Testis (tissue), 3 donors: Measurements from ENCODE around the gene AMBRA1. TPM values are rescaled to one million over a fixed set of nuclear protein-coding genes. Genes with fewer than 3 reads are reported as not detected.
A peak's percentile ranks its signal among the peaks of the same experiment; 100 is the strongest.

ENCODE experiments used
- DNase-seq: peaks from one replicate; pipeline ENCODE4 v3.0.0-alpha.2; 2019
- H3K27ac ChIP-seq, 2 donors: fragments of 200-600 bp; sonication (generic); one replicate each; pipeline ENCODE4 v1.5.1; 2019
- H3K27me3 ChIP-seq: fragments of 200-600 bp; sonication (generic); one replicate; pipeline ENCODE4 v1.5.1; 2019
- H3K36me3 ChIP-seq: fragments of 200-600 bp; sonication (generic); one replicate; pipeline ENCODE4 v1.5.1; 2017; ENCODE audit warnings: low read depth; ENCODE audit errors: missing control alignments
- H3K4me1 ChIP-seq: fragments of 200-600 bp; sonication (generic); one replicate; pipeline ENCODE4 v1.5.1; 2019
- H3K4me3 ChIP-seq, 2 donors: fragments of 200-600 bp; sonication (generic); one replicate each; pipeline ENCODE4 v1.5.1; 2017 to 2019
- H3K9me3 ChIP-seq: fragments of 200-600 bp; sonication (generic); one replicate; pipeline ENCODE4 v1.5.1; 2017
- POLR2A ChIP-seq: fragments of 450-650 bp; IDR thresholded peaks from one replicate; pipeline ENCODE4 v1.6.1; 2017; ENCODE audit warnings: antibody characterized with exemption, mild to moderate bottlenecking, moderate library complexity
- WGBS, 2 donors: methylation state at CpG; one replicate each; pipeline ENCODE4 v1.1.5; 2018; 5-methylcytosine and 5-hydroxymethylcytosine counted together
- intact Hi-C: fragments of 100-400 bp; cut with DNase I; formaldehyde crosslinking; loops from one replicate; pipeline ENCODE4 v1.15.1; 2023; ENCODE audit warnings: low total_unique reads
- polyA plus RNA-seq: library from polyadenylated mRNA; stranded (reverse); fragments of 350-450 nt; fragmentation: Illumina TruSeq; extraction: RNeasy Lipid Tissue Mini Kit (QIAGEN cat#74804); gene quantifications from one replicate; pipeline ENCODE4 v1.2.3, GENCODE V29; 2014; ENCODE audit warnings: low read depth, low replicate concordance; ENCODE audit not compliant: insufficient read depth
- total RNA-seq, 2 donors: library from RNA; depleted of rRNA; stranded (reverse); fragments of >200 nt; gene quantifications; one replicate each; pipeline ENCODE4 v1.2.3, GENCODE V29; 2016
- TF ChIP-seq, protein P1 (sequence below), 3 experiments: fragments of 450-650 bp in 2 of 3; fragments of 200-600 bp in 1 of 3; sonication (generic) in 1 of 3; IDR thresholded peaks; one replicate each; pipeline ENCODE4 v1.5.1; 2016 to 2019; ENCODE audit warnings: antibody characterized with exemption in 3 of 3, mild to moderate bottlenecking in 2 of 3, moderate library complexity in 1 of 3

The AMBRA1 gene
- total and polyA plus RNA-seq, 3 donors from 2014 or later: 28.0 to 68.3 (median 55.6) TPM

- peaks cover 16% of the 10 kb centered on the region for H3K4me1 ChIP-seq
- no peak overlapping the region for H3K27ac ChIP-seq
- no peak for DNase-seq
- intact Hi-C loops: no loop called here
- TF ChIP-seq, protein P1, sequence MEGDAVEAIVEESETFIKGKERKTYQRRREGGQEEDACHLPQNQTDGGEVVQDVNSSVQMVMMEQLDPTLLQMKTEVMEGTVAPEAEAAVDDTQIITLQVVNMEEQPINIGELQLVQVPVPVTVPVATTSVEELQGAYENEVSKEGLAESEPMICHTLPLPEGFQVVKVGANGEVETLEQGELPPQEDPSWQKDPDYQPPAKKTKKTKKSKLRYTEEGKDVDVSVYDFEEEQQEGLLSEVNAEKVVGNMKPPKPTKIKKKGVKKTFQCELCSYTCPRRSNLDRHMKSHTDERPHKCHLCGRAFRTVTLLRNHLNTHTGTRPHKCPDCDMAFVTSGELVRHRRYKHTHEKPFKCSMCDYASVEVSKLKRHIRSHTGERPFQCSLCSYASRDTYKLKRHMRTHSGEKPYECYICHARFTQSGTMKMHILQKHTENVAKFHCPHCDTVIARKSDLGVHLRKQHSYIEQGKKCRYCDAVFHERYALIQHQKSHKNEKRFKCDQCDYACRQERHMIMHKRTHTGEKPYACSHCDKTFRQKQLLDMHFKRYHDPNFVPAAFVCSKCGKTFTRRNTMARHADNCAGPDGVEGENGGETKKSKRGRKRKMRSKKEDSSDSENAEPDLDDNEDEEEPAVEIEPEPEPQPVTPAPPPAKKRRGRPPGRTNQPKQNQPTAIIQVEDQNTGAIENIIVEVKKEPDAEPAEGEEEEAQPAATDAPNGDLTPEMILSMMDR (IDR thresholded peaks at IDR 0.05): no peak
- TF ChIP-seq POLR2A: no peak
- H3K9me3 ChIP-seq: no peaks in the 10 kb centered on the region
- H3K36me3 ChIP-seq: no peaks in the 10 kb centered on the region
- WGBS, 2 donors: 82 to 93% methylated on average over 10 to 14 of the region's 31 CpGs
- no peaks in the 10 kb centered on the region for H3K27me3 ChIP-seq
- H3K4me3 ChIP-seq: peak overlapping the region in 1 of 2 donors; percentile 13
These were observed 227.1 kb downstream of the AMBRA1 start for GRCh38 chr11:46366661-46367161.

- no peaks in the 10 kb centered on the region for H3K36me3 ChIP-seq
- DNase-seq: no peak
- WGBS, 2 donors: 84 to 92% methylated on average over 8 to 20 of the region's 22 CpGs
- TF ChIP-seq, protein P1 (IDR thresholded peaks at IDR 0.05): no peak
- no peak for TF ChIP-seq POLR2A
- no peak overlapping the region for H3K4me3 ChIP-seq
- peaks cover 20% of the 10 kb centered on the region for H3K4me1 ChIP-seq
- no peaks in the 10 kb centered on the region for H3K27me3 ChIP-seq
- H3K9me3 ChIP-seq: no peaks in the 10 kb centered on the region
- H3K27ac ChIP-seq: no peak overlapping the region
- intact Hi-C loops: no loop called here
These were observed 227.6 kb downstream of the AMBRA1 start for GRCh38 chr11:46366260-46366659.

DNA sequence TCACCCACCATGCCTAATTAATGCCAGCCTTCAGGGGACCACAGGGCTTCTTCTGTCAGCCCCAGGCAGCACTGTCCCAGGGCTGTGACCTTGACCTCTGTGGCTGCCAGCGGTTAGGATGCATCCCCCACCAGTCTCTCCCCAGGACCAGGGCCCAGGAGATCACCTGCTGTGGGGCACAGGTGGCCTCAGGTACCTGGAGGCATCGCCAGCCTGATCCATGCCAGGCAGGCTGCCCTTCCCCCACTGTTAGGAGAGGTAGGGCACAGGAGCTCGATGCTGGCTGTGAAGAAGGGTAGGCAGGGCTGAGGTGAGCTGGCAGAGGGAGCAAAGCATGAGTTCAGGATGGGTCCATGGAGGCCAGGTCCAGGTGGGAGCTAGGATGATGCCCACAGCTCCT is 229.0 kb downstream of the AMBRA1 start:
- Histone ChIP-seq H3K9me3 (no peaks in the 10 kb centered on the region), H3K27ac (no peak overlapping the region), H3K27me3 (no peaks in the 10 kb centered on the region), H3K36me3 (no peaks in the 10 kb centered on the region), H3K4me1 (peaks cover 25% of the 10 kb centered on the region), H3K4me3 (no peak overlapping the region)
- DNase-seq: no peak
- intact Hi-C loops: no loop called here
- 64 to 88% methylated on average over 3 of the region's 3 CpGs for WGBS, 2 donors
- no peak for TF ChIP-seq POLR2A

GRCh38 chr11:46364056-46364455 is 229.8 kb downstream of the AMBRA1 start:
- peaks cover 25% of the 10 kb centered on the region for H3K4me1 ChIP-seq
- H3K4me3 ChIP-seq: no peak overlapping the region
- DNase-seq: no peak
- WGBS, 2 donors: 91 to 92% methylated on average over 7 to 9 of the region's 9 CpGs
- intact Hi-C loops: no loop called here
- H3K27me3 ChIP-seq: no peaks in the 10 kb centered on the region
- no peak for TF ChIP-seq POLR2A
- TF ChIP-seq, protein P1 (IDR thresholded peaks at IDR 0.05): no peak
- H3K9me3 ChIP-seq: no peaks in the 10 kb centered on the region
- H3K27ac ChIP-seq: no peak overlapping the region
- no peaks in the 10 kb centered on the region for H3K36me3 ChIP-seq

- Histone ChIP-seq H3K4me1 (peaks cover 25% of the 10 kb centered on the region), H3K4me3 (no peak overlapping the region), H3K9me3 (no peaks in the 10 kb centered on the region), H3K27ac (no peak overlapping the region), H3K27me3 (no peaks in the 10 kb centered on the region), H3K36me3 (no peaks in the 10 kb centered on the region)
- intact Hi-C loops: no loop called here
- WGBS, 2 donors: 71% methylated on average over 21 of the region's 21 CpGs; no CpG with 5 or more reads in 1 of the 2 donors
- no peak for DNase-seq
- TF ChIP-seq, protein P1 (IDR thresholded peaks at IDR 0.05): no peak
- no peak for TF ChIP-seq POLR2A
These were observed 230.3 kb downstream of the AMBRA1 start for GRCh38 chr11:46363455-46364005.
